Ovary (tissue), 3 donors: ENCODE data around the gene BARHL2.

Experiments used
- EP300 ChIP-seq: sonication (generic); formaldehyde crosslinking; IDR thresholded peaks from one replicate; pipeline ENCODE4 v1.6.1; 2017; ENCODE audit warnings: antibody characterized with exemption
- POLR2A ChIP-seq: fragments of 450-650 bp; IDR thresholded peaks from one replicate; pipeline ENCODE4 v1.6.1; 2017; ENCODE audit warnings: antibody characterized with exemption, mild to moderate bottlenecking, moderate library complexity
- TF ChIP-seq, protein P1 (sequence below), 3 donors: fragments of 450-650 bp in 2 of 3; fragments of 200-600 bp in 1 of 3; IDR thresholded peaks; one replicate each; pipeline versions ENCODE4 v1.5.1 to v1.8.0; 2016 to 2022; ENCODE audit warnings: antibody characterized with exemption in 3 of 3, mild to moderate bottlenecking in 1 of 3
- donor health status: DM: no; HTN: no; CAD: no.

DNA sequence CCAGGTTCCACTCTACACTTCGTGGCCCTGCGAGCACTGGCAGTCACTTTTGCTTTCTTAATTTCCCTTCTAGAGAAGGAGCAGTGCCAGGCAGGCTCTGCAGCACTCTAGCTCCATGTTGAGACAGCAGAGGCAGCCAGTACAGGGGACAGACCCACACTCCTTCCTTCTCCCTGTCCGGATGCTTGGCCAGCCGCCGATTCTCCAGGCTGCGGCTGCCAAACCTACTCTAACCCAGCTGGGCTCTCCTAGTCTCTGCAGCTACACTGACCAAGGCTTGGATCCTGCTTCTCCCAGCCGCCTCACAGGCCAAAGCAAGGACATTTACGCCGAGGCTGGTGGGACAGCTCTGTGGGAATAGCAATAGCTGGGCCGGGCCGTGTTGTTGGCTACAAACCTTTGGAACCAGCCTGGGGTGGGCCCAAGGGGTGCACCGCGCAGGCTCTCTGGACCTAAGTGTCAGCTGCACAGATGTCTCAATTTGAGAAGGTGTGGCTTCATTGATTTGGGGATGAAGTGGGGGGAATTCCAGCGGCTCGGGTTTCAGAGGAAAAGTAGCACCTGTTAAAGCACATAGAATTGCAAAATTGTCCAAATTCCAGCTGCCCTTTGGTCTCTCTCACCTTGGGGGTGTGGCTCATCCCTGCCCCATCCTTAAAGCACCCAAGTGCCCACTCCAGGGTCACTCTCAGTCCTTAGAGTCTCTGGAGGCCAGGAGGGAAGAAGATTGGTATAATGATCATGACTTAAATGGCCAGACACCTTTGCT lies 3.2 kb downstream of the BARHL2 start:
- TF ChIP-seq, protein P1, sequence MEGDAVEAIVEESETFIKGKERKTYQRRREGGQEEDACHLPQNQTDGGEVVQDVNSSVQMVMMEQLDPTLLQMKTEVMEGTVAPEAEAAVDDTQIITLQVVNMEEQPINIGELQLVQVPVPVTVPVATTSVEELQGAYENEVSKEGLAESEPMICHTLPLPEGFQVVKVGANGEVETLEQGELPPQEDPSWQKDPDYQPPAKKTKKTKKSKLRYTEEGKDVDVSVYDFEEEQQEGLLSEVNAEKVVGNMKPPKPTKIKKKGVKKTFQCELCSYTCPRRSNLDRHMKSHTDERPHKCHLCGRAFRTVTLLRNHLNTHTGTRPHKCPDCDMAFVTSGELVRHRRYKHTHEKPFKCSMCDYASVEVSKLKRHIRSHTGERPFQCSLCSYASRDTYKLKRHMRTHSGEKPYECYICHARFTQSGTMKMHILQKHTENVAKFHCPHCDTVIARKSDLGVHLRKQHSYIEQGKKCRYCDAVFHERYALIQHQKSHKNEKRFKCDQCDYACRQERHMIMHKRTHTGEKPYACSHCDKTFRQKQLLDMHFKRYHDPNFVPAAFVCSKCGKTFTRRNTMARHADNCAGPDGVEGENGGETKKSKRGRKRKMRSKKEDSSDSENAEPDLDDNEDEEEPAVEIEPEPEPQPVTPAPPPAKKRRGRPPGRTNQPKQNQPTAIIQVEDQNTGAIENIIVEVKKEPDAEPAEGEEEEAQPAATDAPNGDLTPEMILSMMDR (IDR thresholded peaks at IDR 0.05): no peak
- TF ChIP-seq POLR2A (no peak), EP300 (no peak)
